ENCODE results near the gene MCC. TPM values are rescaled to one million over a fixed set of nuclear protein-coding genes. Genes with fewer than 3 reads are reported as not detected.

Gene MCC
- total RNA-seq, 1 donor from 2014 or later, result 46.1 TPM

DNA sequence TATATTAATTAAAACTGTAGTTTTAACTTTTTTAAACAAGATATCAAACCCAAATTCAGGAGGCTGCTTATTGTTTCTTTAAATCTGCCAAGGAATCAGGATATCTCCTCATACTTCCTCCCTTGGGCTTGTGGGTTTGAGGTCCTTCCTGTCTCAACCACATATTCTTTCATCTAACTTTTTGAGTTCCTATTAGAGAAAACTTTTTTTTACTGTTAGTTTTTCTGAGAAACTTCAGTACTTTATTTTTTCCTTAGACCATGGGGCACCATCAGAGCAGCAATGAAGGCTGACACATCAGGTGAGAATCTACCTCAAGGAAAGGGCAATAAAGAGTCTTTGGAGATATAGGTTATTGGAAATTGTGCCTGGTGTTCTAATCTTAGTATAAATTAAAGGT, 110.2 kb downstream of the MCC start:
- TF ChIP-seq CTCF (IDR thresholded peaks at IDR 0.05; ENCODE audit: partially characterized antibody, unreplicated experiment), result no peak
- no peak overlapping the region for H3K27ac Mint-ChIP-seq (ENCODE audit: unreplicated experiment)
- no peaks in the 10 kb centered on the region for H3K27me3 Mint-ChIP-seq (ENCODE audit: unreplicated experiment)
- H3K9me3 Mint-ChIP-seq (ENCODE audit: unreplicated experiment), result peaks cover 3% of the 10 kb centered on the region
- H3K4me3 Mint-ChIP-seq (ENCODE audit: unreplicated experiment), result no peak overlapping the region
- H3K4me1 Mint-ChIP-seq (ENCODE audit: low read depth, unreplicated experiment), result no peaks in the 10 kb centered on the region
- no peaks in the 10 kb centered on the region for H3K36me3 Mint-ChIP-seq (ENCODE audit: unreplicated experiment)
- DNase-seq, result no peak

GRCh38 chr5:113376640-113377039, 111.6 kb downstream of the MCC start:
- no peak for TF ChIP-seq CTCF (IDR thresholded peaks at IDR 0.05; ENCODE audit: partially characterized antibody, unreplicated experiment)
- Mint-ChIP-seq H3K4me3 (ENCODE audit: unreplicated experiment) (no peak overlapping the region), H3K27me3 (ENCODE audit: unreplicated experiment) (no peaks in the 10 kb centered on the region), H3K36me3 (ENCODE audit: unreplicated experiment) (no peaks in the 10 kb centered on the region), H3K27ac (ENCODE audit: unreplicated experiment) (no peak overlapping the region), H3K4me1 (ENCODE audit: low read depth, unreplicated experiment) (no peaks in the 10 kb centered on the region), H3K9me3 (ENCODE audit: unreplicated experiment) (peaks cover 5% of the 10 kb centered on the region)
- no peak for DNase-seq

DNA sequence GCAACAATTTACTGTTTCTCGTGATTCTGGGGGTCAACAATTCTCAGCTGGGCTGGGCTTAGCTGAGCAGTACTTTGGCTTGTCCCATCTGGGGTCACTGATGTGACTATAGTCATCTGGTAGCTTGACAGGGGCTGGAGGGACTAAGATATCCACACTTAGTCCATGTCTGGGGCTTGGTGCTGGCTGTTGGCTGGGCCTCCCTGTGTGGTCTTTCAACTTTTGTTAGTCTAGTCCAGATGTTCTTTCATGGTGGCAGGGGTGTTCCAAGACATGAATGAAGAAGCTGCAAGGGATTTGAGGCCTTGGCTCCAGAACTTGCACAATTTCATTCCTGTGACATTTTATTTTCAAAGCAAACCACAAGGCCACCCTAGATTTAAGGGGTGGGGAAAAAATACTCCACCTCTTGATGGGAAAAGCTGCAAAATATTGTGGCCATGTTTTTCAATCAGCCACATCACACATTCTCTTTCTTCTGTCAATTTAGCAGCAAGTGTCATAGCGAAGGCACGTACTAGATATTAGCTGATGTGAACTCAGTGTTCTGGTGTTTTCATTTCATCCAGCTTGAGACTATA, 112.7 kb downstream of the MCC start:
- no peak for TF ChIP-seq CTCF (IDR thresholded peaks at IDR 0.05; ENCODE audit: partially characterized antibody, unreplicated experiment)
- H3K27ac Mint-ChIP-seq (ENCODE audit: unreplicated experiment), result no peak overlapping the region
- H3K4me3 Mint-ChIP-seq (ENCODE audit: unreplicated experiment), result no peak overlapping the region
- H3K27me3 Mint-ChIP-seq (ENCODE audit: unreplicated experiment), result no peaks in the 10 kb centered on the region
- DNase-seq, result no peak
- no peaks in the 10 kb centered on the region for H3K4me1 Mint-ChIP-seq (ENCODE audit: low read depth, unreplicated experiment)
- no peaks in the 10 kb centered on the region for H3K36me3 Mint-ChIP-seq (ENCODE audit: unreplicated experiment)
- peaks cover 5% of the 10 kb centered on the region for H3K9me3 Mint-ChIP-seq (ENCODE audit: unreplicated experiment)

DNA sequence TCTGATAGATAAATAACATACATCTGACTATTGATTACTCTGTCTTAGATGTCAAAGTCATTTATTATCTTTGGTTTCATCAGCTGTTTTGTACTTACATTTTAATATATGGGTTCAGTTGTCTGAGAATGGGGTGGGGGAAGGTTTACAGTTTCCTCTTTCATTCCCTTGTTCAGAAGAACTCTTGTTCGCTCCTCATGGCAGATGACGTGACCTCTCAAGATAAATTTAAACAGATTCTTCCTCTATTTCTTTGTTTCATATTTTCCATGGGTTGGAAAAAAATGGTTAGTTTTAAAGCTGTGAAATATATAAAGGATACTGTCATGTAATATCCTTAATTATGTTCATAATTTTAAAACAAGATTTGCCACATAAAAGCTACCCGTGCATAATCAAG, 114.8 kb downstream of the MCC start:
- Mint-ChIP-seq H3K27me3 (ENCODE audit: unreplicated experiment) (no peaks in the 10 kb centered on the region), H3K4me1 (ENCODE audit: low read depth, unreplicated experiment) (no peaks in the 10 kb centered on the region), H3K4me3 (ENCODE audit: unreplicated experiment) (no peak overlapping the region), H3K27ac (ENCODE audit: unreplicated experiment) (no peak overlapping the region), H3K36me3 (ENCODE audit: unreplicated experiment) (no peaks in the 10 kb centered on the region), H3K9me3 (ENCODE audit: unreplicated experiment) (peaks cover 5% of the 10 kb centered on the region)
- no peak for TF ChIP-seq CTCF (IDR thresholded peaks at IDR 0.05; ENCODE audit: partially characterized antibody, unreplicated experiment)
- no peak for DNase-seq

GRCh38 chr5:113371721-113372196, 116.5 kb downstream of the MCC start:
- H3K36me3 Mint-ChIP-seq (ENCODE audit: unreplicated experiment), result no peaks in the 10 kb centered on the region
- no peak for TF ChIP-seq CTCF (IDR thresholded peaks at IDR 0.05; ENCODE audit: partially characterized antibody, unreplicated experiment)
- peaks cover 2% of the 10 kb centered on the region for H3K9me3 Mint-ChIP-seq (ENCODE audit: unreplicated experiment)
- H3K4me1 Mint-ChIP-seq (ENCODE audit: low read depth, unreplicated experiment), result no peaks in the 10 kb centered on the region
- H3K4me3 Mint-ChIP-seq (ENCODE audit: unreplicated experiment), result no peak overlapping the region
- no peaks in the 10 kb centered on the region for H3K27me3 Mint-ChIP-seq (ENCODE audit: unreplicated experiment)
- no peak for DNase-seq
- no peak overlapping the region for H3K27ac Mint-ChIP-seq (ENCODE audit: unreplicated experiment)
